A673 (cell line): Measurements from ENCODE around the gene PKDREJ.

ENCODE experiments used
- CTCF ChIP-seq: fragments of 300-800, 200-600 bp; sonication (generic); conservative IDR thresholded peaks from 2 replicates; pipeline ENCODE4 v1.5.1; 2017; ENCODE audit warnings: low read depth, mild to moderate bottlenecking, antibody characterized with exemption, low read length, moderate library complexity, mixed read lengths
- EZH2 ChIP-seq: fragments of 200-600 bp; sonication (generic); IDR thresholded peaks from 2 replicates; pipeline ENCODE4 v1.6.1; 2017; ENCODE audit warnings: borderline replicate concordance, low read depth, mild to moderate bottlenecking, mixed read lengths, antibody characterized with exemption, low read length; ENCODE audit not compliant: poor library complexity, severe bottlenecking

DNA sequence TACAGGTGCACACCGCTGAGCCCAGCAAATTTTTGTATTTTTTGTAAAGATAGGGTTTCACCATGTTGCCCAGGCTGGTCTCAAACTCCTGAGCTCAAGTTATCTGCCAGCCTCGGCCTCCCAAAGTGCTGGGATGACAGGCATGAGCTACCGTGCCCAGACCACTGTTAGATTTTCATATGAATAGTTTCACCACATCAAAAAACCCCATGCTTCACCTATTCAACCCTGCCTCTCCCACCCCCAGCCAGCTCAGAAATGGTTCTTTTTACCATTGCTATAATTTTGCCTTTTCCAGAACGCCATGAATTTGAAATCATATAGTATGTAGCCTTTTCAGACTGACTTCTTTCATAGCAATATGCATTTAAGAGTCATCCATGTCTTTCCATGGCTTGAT, 50.9 kb downstream of the PKDREJ start:
- no peak for TF ChIP-seq EZH2
- no peak for TF ChIP-seq CTCF
